SIG-M5 (cell line): Measurements from ENCODE around the gene PRRX1.

Experiments used
- DNase-seq: peaks from one replicate; lab custom pipeline; 2025; lab: John Stamatoyannopoulos, UW

The PRRX1 gene

DNA sequence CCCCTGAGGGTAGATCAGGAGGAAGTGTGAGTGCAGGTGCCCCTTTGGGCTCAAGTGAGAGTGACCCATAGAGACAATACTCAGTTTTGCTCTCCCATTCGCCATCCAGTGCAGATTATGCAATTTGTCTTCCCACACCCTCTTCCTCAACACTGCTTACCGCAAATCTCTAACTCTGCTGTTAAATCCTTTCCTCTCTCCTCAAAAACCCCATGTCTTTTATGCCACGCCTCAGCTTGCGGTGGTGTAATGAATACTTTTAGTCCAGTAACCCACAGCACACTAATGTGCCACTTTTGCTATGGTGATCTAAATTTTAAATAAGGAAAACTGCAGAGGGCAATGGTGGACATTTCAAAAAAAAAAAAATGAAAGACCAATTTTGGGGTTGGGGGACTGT is 57.7 kb downstream of the PRRX1 start:
- DNase-seq = no peak

GRCh38 chr1:170723518-170723917 is 59.6 kb downstream of the PRRX1 start:
- DNase-seq = no peak

DNA sequence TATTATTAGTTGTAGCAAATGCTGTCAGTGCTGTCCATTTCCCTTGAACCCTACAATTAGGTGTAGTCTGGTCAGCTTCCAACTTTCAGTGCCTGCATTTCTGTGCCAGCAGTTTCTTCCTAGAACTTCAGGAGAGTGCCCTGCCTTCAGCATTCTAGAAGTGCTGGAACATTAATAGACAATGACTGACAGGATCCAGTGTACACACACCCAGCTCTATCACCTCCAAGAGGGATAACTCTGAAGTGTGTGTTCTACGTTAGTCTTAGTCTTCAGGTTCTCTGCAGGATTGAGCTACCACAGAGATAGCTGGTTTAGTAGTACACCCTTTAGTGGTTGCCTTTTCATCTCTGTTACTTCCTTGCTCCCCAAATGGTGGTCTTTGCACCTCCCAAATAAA is 61.4 kb downstream of the PRRX1 start:
- no peak for DNase-seq

GRCh38 chr1:170727963-170728362 is 64.0 kb downstream of the PRRX1 start:
- no peak for DNase-seq

DNA sequence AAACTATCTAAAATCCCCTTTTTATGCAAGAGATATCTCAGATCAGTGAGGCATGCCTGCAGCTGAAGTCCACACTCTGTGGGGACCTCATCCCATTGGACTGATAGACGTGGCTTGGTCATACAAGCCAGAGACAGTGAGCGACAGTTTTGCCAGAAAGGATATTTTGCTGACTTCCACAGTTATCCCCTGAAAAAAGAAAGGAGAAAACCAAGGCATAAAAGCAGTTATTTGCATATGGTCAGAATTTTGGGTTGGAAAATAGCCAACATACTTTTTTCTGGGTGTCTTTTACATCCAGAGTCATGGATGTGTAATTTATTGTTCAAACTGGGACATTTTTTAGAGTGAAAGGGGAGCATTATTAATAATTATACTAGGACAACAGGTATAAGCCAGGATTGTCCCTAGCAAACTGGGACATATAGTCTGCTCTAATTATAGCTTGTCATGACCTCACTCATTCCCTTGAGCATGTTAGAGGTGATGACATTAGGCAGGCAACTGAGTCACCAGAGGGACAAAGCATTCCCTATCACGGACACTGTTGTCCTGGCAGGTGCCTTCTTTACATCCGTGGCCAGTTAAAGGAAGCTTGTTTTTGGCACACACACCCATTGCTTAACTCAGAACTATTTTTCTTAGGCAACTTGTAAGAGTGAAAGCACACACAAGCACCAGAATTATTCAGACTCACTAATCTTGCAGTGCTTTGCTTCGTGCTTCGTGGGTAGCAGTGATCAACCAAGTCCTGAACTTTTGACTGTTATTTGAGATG is 65.5 kb downstream of the PRRX1 start:
- no peak for DNase-seq

- no peak for DNase-seq
Observed at GRCh38 chr1:170730014-170730413, 66.1 kb downstream of the PRRX1 start.

GRCh38 chr1:170730438-170730837 is 66.5 kb downstream of the PRRX1 start:
- DNase-seq = no peak

- DNase-seq = no peak
Observed at GRCh38 chr1:170731566-170732251, 67.8 kb downstream of the PRRX1 start.

DNA sequence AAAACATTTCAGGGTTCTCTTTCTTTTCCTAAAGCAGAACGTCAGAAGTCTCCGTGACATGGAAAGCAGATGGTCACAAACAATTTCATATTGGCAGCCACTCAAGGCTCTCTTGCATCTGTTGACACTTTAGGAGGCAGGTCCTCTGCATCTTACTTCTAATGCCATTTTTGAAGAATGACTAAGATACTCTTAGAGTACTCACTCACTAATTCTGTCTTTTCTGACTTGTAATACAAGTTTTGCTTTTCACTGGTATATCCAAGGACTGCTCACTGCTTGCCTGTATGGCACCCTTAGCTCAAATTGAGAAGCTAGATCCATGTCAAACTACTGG is 68.3 kb downstream of the PRRX1 start:
- DNase-seq = no peak

DNA sequence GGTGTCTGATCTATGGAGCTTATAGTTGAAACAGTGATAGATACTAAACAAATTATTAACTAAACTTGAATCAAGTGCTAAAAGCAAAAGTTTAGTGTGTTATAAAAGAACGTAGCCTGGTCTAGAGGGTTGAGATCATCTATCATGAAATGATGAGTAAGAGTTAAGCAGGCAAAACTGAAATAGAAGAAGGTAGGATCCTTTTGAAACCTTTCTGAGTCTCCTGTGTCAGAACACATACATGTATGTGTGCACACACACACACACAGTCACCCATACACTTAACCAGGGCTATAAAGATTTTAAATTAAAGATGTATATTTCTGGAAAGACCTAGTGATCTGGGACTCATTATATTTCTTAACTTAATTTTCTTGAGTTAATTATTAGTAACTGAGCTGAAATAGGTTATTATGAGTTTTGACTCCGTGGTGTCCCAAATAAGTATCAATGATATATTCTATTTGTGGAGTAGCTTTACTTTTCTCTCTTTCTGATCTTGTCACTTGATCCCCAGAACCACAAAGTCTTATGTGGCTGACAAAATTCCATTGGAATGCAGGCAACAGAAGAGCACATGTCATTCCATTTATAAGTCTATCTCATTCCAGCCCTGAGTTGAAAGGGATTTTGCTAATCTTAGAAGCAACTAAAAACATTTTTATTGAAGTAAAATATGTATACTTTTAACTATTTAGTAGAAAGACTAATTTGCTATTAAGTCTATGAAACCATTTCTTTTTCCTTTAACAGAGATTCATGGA is 70.7 kb downstream of the PRRX1 start:
- DNase-seq = no peak

DNA sequence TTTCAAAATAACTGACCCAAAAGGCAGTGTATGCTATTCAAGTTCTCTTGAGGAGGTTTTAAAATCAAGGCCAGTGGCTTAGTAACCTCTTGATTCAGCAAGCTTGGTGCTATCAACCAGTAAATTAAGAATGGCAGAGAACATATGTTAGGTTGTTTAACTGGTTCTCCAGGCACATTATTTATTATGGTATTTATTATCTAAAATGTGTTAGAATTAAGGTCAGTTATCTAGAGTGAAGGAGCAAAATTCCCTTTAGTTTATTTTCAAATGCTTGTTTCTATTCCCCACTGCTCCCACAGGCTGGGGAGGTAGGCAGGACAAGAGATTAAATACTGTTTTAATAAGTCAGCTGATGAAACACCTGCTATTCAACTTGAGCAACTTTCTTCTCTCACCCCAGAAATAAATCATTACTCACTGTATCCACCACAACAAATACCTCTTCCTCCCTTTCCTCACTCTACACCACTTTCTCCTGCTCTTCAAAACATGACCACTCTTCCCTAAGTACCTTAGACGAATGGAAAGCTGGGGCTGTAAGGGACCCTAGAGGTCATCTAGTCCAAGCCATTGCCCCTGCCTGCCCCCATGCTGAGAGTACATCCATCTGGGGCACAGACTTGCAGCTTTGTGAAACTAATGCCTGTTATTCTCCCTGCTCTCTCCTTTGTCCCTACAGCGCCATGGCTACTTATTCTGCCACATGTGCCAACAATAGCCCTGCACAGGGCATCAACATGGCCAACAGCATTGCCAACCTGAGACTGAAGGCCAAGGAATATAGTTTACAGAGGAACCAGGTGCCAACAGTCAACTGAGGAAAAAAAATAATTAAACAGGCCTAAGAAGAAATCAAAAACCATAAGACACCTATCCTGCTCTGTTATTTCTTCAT is 71.7 kb downstream of the PRRX1 start:
- DNase-seq = no peak

- no peak for DNase-seq
Observed at GRCh38 chr1:170739803-170740202, 75.9 kb downstream of the PRRX1 start.

DNA sequence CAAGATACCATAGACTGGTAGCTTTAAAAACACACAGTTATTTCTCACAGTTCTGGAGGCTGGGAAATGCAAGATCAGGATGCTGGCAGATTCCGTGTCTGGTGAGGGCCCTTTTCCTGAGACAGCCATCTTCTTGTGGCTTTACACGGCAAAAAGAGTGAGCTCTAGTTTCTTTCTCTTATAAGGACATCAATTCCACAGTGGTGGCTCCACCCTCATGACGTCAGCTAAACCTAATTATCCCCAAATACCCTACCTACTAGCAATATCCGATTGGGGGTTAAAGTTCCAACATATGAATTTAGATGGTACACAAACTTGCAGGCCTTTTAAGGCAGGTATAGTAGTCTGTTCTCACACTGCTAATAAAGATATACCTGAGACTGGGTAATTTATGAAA is 77.7 kb downstream of the PRRX1 start:
- no peak for DNase-seq

- no peak for DNase-seq
Observed at GRCh38 chr1:170742600-170742999, 78.7 kb downstream of the PRRX1 start.

- no peak for DNase-seq
Observed at GRCh38 chr1:170743083-170743482, 79.2 kb downstream of the PRRX1 start.

DNA sequence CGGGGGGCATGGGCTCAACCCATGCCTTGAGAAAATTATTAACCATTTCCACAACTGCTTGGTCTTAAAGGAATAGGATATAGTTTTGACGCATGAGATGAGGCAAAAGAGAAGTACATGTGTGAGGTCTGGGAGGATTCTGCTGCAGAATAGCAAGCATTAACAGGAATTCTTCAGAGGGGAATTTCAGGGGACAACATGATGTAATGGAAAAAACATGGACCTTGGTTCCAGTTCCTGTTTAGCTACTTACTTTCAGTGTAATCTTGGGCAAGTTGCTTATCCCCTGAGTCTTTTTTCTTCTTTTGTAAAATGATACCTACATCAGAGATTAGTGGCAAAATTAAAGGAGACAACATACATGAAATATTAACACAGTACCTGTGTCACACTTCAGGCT is 85.6 kb downstream of the PRRX1 start:
- no peak for DNase-seq

DNA sequence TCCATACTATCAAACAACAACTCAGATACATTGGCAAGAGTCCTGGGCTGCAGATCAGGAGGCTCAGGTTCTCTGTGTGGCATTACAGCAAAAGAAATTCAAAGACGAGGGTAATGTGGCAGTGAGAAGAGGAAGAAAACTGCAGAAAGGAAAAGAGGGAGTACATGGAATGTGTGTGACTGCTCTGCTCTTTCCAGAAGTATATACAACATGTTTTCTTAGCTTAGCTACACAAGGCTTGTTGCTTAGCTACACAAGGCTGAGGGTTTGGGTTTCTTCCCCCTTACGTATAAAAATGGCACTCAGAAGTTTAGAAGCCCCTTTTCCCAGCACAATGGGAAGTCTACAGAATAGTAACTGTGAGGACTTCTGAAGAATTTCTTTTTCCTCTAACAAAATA is 86.0 kb downstream of the PRRX1 start:
- DNase-seq = no peak

DNA sequence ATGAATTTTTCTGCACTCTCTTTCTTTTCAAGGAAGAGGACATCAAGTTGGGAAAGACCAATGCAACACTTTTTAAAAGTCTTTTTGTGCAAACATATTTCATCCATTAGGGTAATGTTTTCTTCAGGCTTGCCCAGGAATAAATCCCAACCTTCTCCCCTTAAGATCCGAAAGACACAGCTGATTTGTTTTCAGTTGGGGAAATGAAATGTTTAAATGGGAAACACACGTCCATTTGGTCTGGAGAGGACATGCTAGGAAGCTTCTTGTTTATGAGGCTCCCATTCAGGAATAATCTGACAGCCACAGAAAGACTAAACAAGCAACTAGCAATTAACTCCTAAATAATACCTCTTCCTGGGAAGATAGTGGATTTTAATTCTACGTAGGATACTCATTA is 91.9 kb downstream of the PRRX1 start:
- DNase-seq = no peak

- no peak for DNase-seq
Observed at GRCh38 chr1:170758992-170759391, 95.1 kb downstream of the PRRX1 start.

DNA sequence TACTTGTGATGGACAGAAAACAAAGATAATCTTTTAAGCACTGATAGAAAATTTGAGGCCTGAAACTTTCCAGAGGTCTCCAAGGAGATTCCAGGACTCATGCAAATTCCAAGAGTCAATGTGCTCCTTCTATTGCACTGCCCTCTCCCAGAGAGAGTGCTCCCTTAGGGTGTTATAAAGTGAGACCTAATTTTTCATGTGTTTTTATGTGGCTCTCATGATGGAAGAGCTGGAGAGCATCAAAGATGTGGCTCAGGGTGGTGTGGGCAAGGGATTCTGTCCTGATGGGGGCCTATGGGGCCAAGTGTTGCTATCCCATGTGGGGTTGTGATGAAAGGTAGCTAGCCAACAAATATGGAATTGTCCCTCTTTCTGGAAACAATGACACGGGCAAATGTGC is 101.3 kb downstream of the PRRX1 start:
- no peak for DNase-seq

GRCh38 chr1:170765712-170766330 is 101.9 kb downstream of the PRRX1 start:
- no peak for DNase-seq

DNA sequence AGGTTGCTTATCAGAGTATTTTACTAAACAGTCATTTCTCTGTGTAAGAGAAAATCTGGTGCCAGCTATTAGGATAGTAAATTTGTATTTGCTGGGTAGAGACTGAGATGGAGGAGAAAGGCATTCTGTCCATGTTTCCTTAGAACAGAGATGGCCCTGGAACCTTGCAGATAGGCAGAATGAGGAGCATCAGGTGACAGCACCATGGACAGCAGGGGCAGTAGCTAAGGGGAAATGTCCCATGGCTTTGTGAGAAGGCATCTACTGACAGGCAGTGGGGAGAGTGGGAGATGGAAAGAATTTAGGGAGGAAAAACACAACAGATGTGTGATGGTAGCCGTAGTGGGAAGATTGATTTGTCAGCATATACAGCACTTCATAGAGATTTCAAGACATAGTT is 105.0 kb downstream of the PRRX1 start:
- no peak for DNase-seq
